Mucosa of descending colon (tissue), 3 donors: ENCODE results near the gene LEAP2. TPM values are rescaled to one million over a fixed set of nuclear protein-coding genes. Genes with fewer than 3 reads are reported as not detected.
A peak's percentile ranks its signal among the peaks of the same experiment; 100 is the strongest.

Source experiments
- ATAC-seq: fragments of 200-7000 bp; cut with Tn5 transposase; one replicate; pipeline ENCODE4 v1.9.1; 2020; ENCODE audit warnings: mild to moderate bottlenecking, moderate library complexity
- DNase-seq, 3 donors: peaks; one replicate each; pipeline ENCODE4 v3.0.0-alpha.2; 2020
- H3K36me3 ChIP-seq: fragments of 200-600 bp; one replicate; pipeline ENCODE4 v1.8.0; 2021; ENCODE audit warnings: low read depth, mild to moderate bottlenecking
- H3K4me1 ChIP-seq: fragments of 200-600 bp; one replicate; pipeline ENCODE4 v1.8.0; 2021; ENCODE audit warnings: low read depth, mild to moderate bottlenecking
- H3K4me3 ChIP-seq: fragments of 200-600 bp; one replicate; pipeline ENCODE4 v1.8.0; 2021; ENCODE audit warnings: mild to moderate bottlenecking
- H3K9me3 ChIP-seq: fragments of 200-600 bp; one replicate; pipeline ENCODE4 v1.8.0; 2021; ENCODE audit warnings: mild to moderate bottlenecking
- CTCF ChIP-seq: fragments of 200-600 bp; IDR thresholded peaks from one replicate; pipeline ENCODE4 v1.8.0; 2022; ENCODE audit warnings: antibody characterized with exemption, mild to moderate bottlenecking
- intact Hi-C, 2 donors: fragments of 100-400 bp; cut with DNase I in 1 of 2; cut with micrococcal nuclease in 1 of 2; formaldehyde crosslinking; loops; one replicate each; pipeline versions ENCODE4 v1.11.0 to v1.11.1; 2022; cut with DNase I, micrococcal nuclease
- total RNA-seq, 3 donors: library from RNA; stranded (reverse); fragmentation: NEBNext Ultra II Directional in 2 of 3; extraction: Animal tissue kit (Norgen Biotek cat#: 25700) in 2 of 3; gene quantifications; one replicate each; pipeline versions ENCODE4 v1.2.1 to v1.2.4, GENCODE V29; 2021 to 2023
- donor health status: DM: no; HTN: no; CAD: no; lungs with moderate emphysema.
- donor health status: DM: no; HTN: no; CAD: no.
- donor health status: DM: no; HTN: yes; CAD: no.

Gene LEAP2
- total RNA-seq, 3 donors from 2014 or later: 2.9 to 9.9 (median 3.8) TPM

- Histone ChIP-seq H3K36me3 (no peaks in the 10 kb centered on the region), H3K4me3 (no peak overlapping the region), H3K4me1 (no peaks in the 10 kb centered on the region), H3K9me3 (no peaks in the 10 kb centered on the region)
- intact Hi-C loops: no loop called here
- ATAC-seq (no peak), DNase-seq (no peak)
- no peak for TF ChIP-seq CTCF
Measured at GRCh38 chr5:132907161-132907560, 33.7 kb downstream of the LEAP2 start.

GRCh38 chr5:132909702-132910101, 36.2 kb downstream of the LEAP2 start:
- H3K4me3 ChIP-seq: no peak overlapping the region
- no peaks in the 10 kb centered on the region for H3K36me3 ChIP-seq
- TF ChIP-seq CTCF: no peak
- no peaks in the 10 kb centered on the region for H3K9me3 ChIP-seq
- H3K4me1 ChIP-seq: no peaks in the 10 kb centered on the region
- ATAC-seq: no peak
- DNase-seq: no peak
- intact Hi-C loops: no loop called here

- DNase-seq (no peak), ATAC-seq (peak; percentile 52)
- Histone ChIP-seq H3K9me3 (no peaks in the 10 kb centered on the region), H3K4me3 (no peak overlapping the region), H3K4me1 (no peaks in the 10 kb centered on the region), H3K36me3 (no peaks in the 10 kb centered on the region)
- TF ChIP-seq CTCF: no peak
- intact Hi-C loops: no loop called here
Measured at GRCh38 chr5:132915681-132916080, 42.2 kb downstream of the LEAP2 start.

GRCh38 chr5:132916086-132916485, 42.6 kb downstream of the LEAP2 start:
- DNase-seq (no peak), ATAC-seq (no peak)
- Histone ChIP-seq H3K4me3 (no peak overlapping the region), H3K36me3 (no peaks in the 10 kb centered on the region), H3K4me1 (no peaks in the 10 kb centered on the region), H3K9me3 (no peaks in the 10 kb centered on the region)
- intact Hi-C loops: no loop called here
- no peak for TF ChIP-seq CTCF

Other genes starting within 250 kb of the LEAP2 start
- not detected for gene IL13, start 215.5 kb upstream of the LEAP2 start, total RNA-seq
- not detected for gene IL4, start 199.7 kb upstream of the LEAP2 start, total RNA-seq
- gene KIF3A, start 136.1 kb upstream of the LEAP2 start, total RNA-seq: 10 to 100 TPM in 1 of 3 donors, 1 to 10 TPM in 2; 3.2 to 11.0 (median 3.8) TPM
- 10 to 100 TPM in 2 of 3 donors, 1 to 10 TPM in 1; 7.1 to 12.3 (median 12.0) TPM for gene CCNI2, start 126.2 kb upstream of the LEAP2 start, total RNA-seq
- gene SEPTIN8, start 96.4 kb upstream of the LEAP2 start, total RNA-seq: 10 to 100 TPM; 49.9 to 64.7 (median 61.1) TPM
- gene SOWAHA, start 60.4 kb upstream of the LEAP2 start, total RNA-seq: 10 to 100 TPM; 11.6 to 44.5 (median 24.3) TPM
- 10 to 100 TPM; 37.3 to 93.5 (median 63.0) TPM for gene SHROOM1, start 43.0 kb upstream of the LEAP2 start, total RNA-seq
- gene GDF9, start 7.2 kb upstream of the LEAP2 start, total RNA-seq: under 1 TPM; 0.28 to 0.41 (median 0.36) TPM
- 100 to 1,000 TPM; 448 to 727 (median 690) TPM for gene UQCRQ, start 7.0 kb upstream of the LEAP2 start, total RNA-seq
- gene AFF4, start 90.0 kb downstream of the LEAP2 start, total RNA-seq: 10 to 100 TPM; 65.8 to 85.3 (median 76.6) TPM
- 10 to 100 TPM; 20.4 to 35.0 (median 29.2) TPM for gene ZCCHC10, start 152.9 kb downstream of the LEAP2 start, total RNA-seq
- 10 to 100 TPM; 64.1 to 77.2 (median 72.9) TPM for gene HSPA4, start 178.3 kb downstream of the LEAP2 start, total RNA-seq